GM19035 (cell line): ENCODE results near the gene ICOSLG.
"Not testable (repeated sequence)": the region's sequence is repeated elsewhere in the genome, so short reads cannot be mapped to it uniquely, and the experiment has no call there.

Experiments used
- ATAC-seq: cut with Tn5 transposase; IDR thresholded peaks from one replicate; pipeline ENCODE4 v1.9.1; 2021; ENCODE audit not compliant: unreplicated experiment

The ICOSLG gene

GRCh38 chr21:44265734-44266270 lies 25.1 kb upstream of the ICOSLG start:
- no peak for ATAC-seq

GRCh38 chr21:44263768-44264167 lies 23.0 kb upstream of the ICOSLG start:
- no peak for ATAC-seq

GRCh38 chr21:44263221-44263760 lies 22.5 kb upstream of the ICOSLG start:
- ATAC-seq, result no peak

GRCh38 chr21:44262338-44263056 lies 21.8 kb upstream of the ICOSLG start:
- no peak for ATAC-seq

- no peak for ATAC-seq
Observed at GRCh38 chr21:44261675-44262295, 21.0 kb upstream of the ICOSLG start, which contains the start of gene DNMT3L. TSS of gene DNMT3L (minus strand) at chr21:44261897. CDS start at chr21:44261259, 638 bp downstream.

GRCh38 chr21:44260791-44261631 lies 20.3 kb upstream of the ICOSLG start:
- ATAC-seq, result no peak

- ATAC-seq, result no peak
Observed at GRCh38 chr21:44260066-44260465, 19.3 kb upstream of the ICOSLG start.

- ATAC-seq, result no peak
Observed at GRCh38 chr21:44259082-44259705, 18.5 kb upstream of the ICOSLG start.

- ATAC-seq, result no peak
Observed at GRCh38 chr21:44258056-44258725, 17.4 kb upstream of the ICOSLG start.

GRCh38 chr21:44255511-44255981 lies 14.8 kb upstream of the ICOSLG start:
- no peak for ATAC-seq

- ATAC-seq, result no peak
Observed at GRCh38 chr21:44253832-44254710, 13.3 kb upstream of the ICOSLG start.

GRCh38 chr21:44249204-44250037 lies 8.7 kb upstream of the ICOSLG start:
- not testable (repeated sequence) for ATAC-seq

- not testable (repeated sequence) for ATAC-seq
Observed at GRCh38 chr21:44247904-44248303, 7.2 kb upstream of the ICOSLG start.

GRCh38 chr21:44243980-44244379 lies 3.2 kb upstream of the ICOSLG start:
- peak; percentile 49 for ATAC-seq

GRCh38 chr21:44241281-44241680 lies 538 bp upstream of the ICOSLG start:
- peak; percentile 30 for ATAC-seq

- peak; percentile 15 for ATAC-seq
Observed at GRCh38 chr21:44240353-44240752, 390 bp downstream of the ICOSLG start.

GRCh38 chr21:44229561-44229960 lies 11.2 kb downstream of the ICOSLG start:
- not testable (repeated sequence) for ATAC-seq

GRCh38 chr21:44228109-44228508 lies 12.6 kb downstream of the ICOSLG start:
- ATAC-seq, result not testable (repeated sequence)
